HG03280 (cell line): ENCODE results near the gene SORCS3.

Experiments
- ATAC-seq: cut with Tn5 transposase; IDR thresholded peaks from one replicate; pipeline ENCODE4 v1.9.1; 2021; ENCODE audit warnings: mild to moderate bottlenecking, moderate library complexity; ENCODE audit not compliant: unreplicated experiment

Gene SORCS3

DNA sequence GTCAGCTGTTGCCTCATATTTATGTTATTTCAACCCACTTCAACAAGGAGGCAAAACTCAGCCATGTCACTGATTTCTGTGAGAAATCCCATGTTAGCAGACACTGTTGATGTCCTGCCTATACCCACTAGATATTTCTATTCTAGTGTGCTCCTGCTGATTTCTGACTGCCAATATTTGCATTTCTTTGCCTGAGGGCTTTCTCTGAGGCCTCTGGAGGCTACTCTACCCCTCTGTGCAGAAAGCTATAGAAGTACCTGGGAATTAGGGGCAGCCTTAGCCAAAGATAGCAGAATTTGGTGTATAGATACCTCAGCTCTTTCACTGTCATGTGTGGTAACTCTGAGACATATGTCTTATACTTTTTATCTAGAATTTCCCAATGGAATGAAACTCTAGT lies 348.8 kb downstream of the SORCS3 start:
- ATAC-seq = no peak

DNA sequence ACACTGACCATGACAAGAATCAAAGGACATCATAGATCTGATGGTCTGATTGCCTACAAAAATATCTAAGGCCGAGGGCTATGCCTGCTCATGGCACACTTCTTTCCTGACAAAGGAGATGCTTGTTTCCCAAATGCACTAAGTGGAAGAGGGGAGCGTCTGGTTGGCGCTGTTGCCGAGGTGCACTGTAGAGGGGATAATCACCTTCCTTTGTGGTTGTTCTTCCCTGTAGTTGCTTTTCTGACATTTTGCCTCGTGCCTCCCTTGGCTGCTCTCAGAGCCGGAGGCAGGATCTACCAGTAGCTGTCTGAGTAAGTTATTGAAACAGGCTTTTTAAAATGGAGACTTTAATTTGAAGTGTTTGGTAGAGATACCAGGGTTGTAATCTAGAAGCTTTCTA lies 352.0 kb downstream of the SORCS3 start:
- ATAC-seq = no peak

DNA sequence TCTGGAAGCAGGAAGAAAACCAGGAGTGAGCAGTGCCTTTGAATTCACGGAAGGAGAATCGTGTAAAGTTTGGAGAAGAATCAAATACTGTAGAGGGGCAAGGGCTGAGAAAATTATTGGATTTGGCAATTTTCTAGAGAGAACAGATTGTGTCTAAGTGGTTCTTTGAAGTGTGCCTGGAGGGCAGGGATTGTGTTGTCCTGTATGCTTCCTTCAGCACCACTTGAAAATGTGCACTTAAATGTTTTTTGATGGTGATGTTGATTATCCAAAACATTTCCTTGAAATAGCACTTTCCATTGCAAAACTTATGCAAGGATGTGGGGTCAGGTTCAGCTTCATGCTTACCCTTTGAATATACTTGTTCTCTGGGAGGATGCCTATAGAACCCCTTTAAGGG lies 360.2 kb downstream of the SORCS3 start:
- no peak for ATAC-seq

DNA sequence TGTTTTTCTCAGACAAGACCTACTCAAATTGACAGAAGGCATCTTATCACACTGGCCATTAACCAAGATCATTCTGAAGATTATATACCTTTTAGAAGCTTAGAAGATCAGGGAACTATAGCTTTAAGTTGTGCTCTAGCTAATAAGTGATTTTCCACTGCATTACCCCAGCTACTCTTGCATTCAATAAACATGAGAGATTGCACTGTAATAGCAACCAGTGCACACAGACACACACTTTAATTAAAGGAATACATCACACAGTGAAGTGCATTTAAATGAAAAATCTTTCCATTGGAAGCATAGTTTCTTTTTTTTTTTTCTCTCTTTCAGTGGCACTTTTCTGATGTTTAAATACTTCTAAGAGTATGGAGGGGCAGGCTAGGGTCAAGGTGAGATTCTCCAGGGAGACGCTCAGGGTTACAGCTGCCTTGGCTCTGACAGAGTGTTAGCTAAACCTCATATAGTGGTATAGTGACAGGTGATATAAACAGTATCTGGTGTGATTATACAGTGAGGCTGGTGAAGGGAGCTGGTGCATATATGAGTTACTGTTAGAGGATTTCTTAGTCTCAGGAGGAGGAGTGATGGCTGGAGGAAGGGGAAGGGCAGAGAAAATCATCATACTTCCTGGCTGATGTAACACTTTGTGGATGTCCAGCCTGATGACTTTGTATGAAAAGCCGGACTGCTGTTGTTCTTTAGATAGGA lies 369.5 kb downstream of the SORCS3 start:
- no peak for ATAC-seq

DNA sequence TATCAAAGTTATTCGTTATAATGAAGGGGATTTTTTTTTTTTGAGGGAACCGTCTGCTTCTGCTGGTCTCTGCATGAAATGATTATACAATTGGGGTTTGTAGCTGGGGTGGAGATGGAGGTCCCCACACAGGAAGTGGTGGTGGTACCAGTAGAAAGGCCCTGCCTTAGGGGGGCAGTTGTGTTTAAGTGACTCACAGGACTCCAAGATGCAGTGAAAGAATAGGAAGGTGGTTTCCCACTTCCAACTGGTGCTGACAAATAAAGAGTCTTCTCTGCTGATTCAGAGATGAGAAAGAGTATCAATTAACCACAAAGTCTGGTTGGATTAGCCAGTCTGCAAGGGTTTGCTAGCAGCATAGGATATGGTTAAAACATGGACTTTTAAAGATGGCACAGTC lies 376.0 kb downstream of the SORCS3 start:
- no peak for ATAC-seq

DNA sequence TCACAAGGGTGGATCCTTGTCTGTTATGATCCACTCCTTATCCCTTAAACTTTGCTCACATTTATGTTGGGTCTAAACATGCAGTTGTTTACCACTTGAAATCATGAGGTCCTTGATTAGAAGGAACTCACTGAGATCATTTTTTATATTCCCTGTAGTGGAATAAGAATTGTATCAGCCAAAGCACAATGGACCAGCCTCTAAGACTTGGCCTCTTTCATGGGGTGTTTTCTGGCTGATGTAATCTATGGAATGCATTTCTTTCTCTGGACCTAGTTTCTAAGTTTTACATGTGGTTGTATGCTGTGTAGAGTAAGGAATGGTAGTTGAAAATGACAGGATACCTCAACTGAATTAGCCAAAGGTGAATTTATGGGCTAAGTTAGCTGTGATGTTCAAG lies 376.6 kb downstream of the SORCS3 start:
- ATAC-seq = no peak

DNA sequence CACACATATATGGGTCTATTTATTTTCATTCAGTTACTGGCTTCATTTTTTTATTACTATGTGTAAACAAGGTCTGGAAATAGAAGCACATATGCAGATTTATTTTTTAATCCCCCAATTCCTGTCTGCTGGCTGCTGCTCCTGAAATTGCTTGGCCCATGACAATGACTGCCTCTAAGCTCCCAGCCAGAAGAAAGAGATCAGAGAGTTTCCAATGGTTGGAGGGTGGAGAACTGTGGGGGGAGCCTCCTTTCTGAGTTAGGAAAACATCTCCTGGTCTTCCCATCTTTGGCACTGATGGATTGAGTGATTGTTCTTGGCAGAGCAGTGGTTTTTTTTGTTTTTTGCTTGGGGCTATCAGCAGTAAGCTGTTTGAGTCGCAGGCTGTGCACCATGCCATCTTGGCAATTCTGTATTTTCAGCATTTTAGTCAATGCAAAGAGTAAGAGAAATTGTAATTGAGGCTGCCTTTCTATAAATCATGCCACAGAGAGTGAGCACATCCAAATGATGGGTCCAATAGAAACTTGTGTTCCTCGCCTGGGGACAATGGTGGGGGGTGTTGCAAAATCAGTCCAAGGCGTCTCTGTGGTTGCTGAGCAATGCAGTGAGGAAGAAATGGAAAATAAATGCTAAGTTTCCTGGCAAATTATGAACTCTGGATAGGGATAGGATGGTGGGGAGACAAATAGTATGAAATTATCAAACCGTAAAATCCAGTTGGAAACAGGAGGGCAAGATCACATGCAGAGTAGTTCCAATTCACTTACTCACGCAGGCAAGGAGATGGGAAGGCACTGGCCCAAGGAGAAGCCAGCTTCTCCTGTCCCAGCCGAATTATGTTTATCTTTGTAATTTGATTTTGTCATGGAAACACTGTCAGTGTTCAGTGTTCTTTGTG lies 382.4 kb downstream of the SORCS3 start:
- ATAC-seq = no peak

DNA sequence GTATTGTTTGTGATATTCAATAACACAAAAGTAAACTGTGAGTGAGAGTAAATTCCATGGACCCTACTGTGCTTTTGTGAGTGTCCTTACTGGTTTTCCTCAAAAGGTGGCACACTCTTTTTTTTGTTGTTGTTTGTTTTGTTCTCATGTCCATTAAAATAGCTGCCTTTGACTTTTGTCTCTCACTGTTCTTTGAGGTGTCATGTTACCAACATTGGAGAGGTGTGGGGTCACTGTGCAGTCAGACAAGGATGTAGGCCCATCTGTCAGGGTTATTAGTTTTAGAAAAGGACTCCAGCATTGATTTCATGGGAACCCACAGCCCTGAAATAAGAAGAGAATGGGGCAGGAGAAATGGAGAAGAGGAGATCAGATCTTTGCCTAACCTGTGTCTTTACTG lies 383.1 kb downstream of the SORCS3 start:
- ATAC-seq = no peak

DNA sequence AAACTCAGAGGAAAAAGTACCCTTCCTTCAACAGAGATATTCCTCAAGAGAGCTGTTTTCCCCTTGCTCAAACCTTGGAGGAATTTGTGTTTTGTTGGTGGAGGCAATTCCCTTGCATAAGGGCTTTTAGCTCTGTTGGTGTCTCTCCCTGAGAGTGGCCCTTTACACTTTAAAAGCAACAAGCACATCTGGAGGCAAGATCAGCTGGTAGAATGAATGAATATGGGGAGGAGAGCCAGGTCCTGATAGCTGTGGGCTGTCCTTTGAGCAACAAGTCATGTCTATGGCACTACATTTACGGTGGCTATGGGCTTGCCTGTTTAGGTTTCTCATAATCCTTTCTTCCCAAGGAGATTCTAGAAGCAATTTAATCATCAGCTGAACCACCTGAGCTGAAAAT lies 384.0 kb downstream of the SORCS3 start:
- ATAC-seq = no peak

DNA sequence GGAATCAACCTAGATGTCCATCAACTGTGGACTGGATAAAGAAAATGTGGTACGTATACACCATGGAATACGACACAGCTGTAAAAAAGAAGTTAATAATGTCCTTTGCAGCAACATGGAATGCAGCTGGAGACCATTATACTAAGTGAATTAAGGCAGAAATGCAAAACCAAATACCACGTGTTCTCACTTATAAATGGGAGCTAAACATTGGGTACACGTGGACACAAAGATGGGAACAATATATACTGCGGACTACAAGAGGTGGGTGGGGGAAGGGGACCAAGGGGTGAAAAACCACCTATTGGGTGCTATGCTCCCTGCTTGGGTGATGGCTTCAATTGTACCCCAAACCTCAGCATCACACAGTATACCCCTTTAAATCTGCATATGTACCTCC lies 385.5 kb downstream of the SORCS3 start:
- ATAC-seq = no peak

DNA sequence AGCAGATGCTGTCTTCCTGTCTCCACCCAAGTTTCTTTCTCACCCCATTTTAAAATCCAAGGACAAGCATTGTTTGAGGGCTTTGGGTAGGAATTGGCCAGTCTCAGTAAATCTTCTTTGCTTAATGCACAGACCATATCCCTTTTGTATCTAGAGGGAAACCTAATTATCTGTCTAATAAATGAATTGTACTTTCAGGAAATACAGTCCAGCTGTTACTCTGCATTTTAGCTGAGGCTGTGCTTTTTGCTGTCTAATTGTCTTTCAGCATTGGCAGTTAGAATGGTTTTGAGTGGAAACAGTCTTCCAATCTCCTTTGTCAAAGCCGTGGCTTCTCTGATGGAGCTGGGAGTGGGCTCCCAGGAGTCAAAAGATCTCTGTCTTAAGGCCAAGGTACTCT lies 388.2 kb downstream of the SORCS3 start:
- ATAC-seq = no peak

DNA sequence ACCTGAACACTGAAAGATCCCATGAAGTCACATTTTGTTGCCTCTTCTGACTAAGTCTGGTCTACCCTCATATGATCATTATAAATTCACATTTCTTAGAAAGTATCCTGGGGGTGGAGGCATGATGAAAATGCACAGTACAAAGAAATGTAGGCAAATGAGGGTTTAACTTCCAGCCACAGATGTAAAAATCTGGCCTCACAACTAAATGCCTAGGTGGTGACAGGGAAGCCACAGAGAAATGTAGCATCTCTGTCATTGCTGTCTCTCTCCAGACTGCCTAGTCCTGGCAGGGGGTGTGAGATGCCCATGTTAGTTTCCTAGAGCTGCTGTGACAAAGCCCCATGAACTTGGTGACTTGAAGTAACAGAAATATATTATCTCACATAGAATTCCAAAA lies 395.9 kb downstream of the SORCS3 start:
- no peak for ATAC-seq

DNA sequence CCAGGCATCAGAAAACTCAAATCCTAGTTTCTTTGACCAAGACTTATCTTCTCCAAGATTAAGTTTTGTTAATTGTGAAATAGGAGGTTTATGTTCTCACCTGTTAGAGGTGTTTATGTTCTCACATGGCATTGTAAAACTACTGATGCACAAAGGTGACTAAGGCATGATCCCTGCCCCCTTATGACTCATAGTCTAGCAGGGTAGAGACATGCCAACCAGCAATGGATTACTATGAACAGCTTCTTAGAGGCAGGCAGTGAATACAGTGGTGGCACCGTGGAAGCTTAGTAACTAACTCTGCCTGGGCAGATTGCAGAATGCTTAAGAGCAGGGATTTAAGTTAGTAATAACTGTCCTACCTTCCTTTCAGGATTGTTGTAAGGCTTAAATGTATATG lies 400.9 kb downstream of the SORCS3 start:
- no peak for ATAC-seq

DNA sequence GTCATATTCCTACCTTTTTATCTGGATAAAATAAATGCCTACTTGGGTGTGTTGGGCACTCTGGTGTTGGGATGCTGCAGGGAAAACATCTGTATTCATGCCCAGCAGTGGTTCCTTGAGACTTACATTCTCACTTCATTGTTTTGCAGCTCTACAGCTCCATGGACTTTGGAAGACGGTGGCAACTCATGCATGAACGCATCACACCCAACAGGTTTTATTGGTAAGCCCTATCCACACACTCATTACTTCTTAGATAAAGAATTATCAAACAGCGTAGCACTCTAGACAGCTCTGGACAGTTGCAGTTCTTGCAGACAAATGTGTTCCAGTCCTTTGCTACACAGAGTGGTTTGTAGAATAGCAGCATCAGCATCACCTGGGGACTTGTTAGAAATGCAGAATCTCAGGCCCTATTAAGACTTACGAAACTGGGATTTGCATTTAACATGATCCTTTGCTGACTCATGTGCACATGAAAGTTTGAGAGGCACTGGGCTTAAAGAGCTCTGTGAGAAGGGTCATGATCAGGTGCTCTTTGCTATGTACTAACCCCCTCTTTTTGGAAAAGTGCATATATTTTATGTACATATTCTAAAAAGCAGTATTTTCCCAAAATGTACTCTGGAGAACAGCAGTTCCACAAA lies 401.9 kb downstream of the SORCS3 start:
- ATAC-seq = no peak

DNA sequence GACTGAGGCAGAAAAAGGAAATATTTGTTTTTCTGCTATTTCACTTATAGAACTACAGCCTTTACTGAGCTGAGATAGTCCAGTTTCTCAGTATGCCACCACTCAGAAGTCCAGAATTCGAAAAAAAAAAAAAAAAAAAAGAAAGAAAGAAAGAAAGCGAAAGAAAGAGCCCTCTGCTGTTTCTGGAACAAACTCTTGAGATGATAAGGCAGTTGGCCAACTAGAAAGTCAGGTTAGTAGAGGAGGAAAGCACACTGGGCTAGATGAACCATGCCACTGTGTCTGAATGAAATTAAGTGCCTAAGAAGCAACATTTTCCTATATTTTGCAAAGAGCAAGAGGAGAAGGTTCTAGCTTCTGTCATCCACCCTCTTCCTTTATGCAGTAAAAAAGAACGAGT lies 403.8 kb downstream of the SORCS3 start:
- no peak for ATAC-seq

DNA sequence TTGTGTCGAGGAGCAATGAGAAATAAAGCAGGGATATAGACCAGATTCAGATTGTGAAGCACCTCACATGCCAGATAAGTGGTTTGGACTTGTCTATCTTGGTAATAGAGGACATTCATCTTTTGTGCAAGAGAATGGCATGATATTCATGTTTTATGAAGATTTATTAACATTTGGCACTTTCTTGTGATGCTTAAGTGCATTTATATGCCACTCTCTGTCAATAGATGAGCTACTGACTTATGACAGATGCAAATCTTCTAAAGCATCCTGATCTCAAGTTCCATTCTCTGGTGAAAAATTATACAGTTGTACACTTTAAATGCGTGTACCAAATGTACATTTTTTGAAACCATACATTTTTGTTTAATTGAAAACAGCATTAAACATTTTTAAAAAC lies 415.3 kb downstream of the SORCS3 start:
- no peak for ATAC-seq

DNA sequence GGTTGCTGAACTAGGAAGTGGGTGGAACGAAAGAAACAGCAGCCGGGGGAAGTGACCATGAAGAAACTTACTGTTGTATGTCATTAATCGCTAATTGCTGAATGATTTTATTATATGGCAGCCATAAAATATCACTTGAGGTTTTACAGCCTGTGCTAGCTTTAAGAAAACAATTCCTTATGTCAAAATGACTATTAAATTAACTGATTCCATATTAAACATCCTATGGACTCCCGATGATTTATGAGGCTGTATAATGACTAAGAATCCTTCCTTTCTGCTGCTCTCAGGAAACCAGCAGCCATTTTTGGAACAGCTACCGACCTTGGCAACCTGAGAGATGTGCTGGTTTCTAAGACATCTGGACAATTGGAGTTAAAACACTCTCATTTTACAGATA lies 421.9 kb downstream of the SORCS3 start:
- no peak for ATAC-seq

DNA sequence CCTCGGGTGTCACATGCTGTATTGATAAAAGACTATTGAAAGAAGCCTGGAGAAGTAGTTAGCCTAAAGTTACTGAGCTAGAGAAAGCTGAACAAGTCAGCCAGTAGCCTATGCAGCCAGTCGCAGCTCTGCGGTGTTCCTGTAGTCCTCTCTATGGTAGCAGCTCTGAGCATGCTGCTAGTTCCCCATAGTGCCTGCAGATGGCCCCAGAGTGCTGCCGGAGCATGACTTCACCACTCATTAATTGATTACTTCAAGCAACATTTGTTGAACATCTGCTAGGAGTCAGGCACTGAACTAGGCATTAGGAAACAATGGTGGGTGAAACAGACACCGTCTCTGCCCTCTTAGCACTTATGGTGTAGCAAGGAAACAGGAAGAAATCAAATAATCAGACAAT lies 422.7 kb downstream of the SORCS3 start:
- no peak for ATAC-seq

DNA sequence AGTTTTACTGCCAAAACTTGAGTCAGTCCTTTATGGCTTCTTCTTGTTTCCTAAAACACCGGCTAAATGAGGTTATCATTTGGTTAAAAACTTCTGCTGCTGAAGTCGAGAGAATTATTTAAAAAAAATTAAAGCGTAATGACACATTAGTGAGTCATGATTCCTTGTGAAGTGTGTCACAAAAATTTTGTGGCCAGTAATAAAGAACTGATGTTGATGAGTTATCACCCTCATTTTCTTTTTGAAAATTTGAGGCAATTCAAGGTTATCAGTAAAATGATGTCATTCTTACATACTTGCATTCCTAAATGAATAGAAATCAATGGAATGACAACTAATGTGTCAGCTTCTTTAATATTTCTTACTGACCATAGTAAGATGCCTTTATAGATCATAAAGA lies 427.4 kb downstream of the SORCS3 start:
- no peak for ATAC-seq

DNA sequence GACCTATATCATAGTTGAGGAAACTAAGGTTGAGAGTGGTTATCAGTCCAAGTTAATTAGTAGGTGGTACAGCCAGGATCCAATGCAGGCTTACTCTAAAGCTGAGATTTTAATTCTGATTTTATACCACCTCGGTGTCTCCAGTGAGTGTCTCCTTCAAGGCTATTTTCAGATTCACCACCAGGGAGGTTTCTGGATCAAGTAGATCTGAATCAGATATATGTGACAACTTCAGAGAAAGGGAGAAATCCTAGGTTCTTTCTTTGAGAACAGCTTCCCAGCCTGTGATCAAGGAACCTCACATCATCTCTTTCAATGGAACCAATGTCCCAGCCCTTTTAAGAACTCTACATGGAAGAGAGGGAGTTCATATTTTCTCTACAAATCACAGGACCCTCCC lies 429.2 kb downstream of the SORCS3 start:
- ATAC-seq = no peak

DNA sequence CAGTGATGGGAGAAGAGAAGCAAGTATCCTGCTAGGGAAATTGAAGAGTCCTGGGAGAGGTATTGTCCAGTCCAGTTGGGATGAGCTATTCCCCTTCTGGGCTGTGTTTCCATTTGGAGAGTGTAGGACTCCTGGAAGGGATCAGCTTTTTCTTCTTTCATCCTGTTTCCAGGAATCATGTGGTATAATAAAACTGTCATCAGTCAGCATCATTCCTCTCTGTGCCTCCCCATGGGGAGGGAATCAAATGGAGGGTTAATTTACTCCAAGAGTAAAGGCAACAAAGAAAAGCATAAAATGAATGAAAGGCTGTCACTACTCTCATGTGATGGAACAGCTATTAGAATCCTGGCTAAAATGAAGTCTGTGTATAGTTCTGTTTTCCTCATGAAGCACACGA lies 429.9 kb downstream of the SORCS3 start:
- no peak for ATAC-seq

DNA sequence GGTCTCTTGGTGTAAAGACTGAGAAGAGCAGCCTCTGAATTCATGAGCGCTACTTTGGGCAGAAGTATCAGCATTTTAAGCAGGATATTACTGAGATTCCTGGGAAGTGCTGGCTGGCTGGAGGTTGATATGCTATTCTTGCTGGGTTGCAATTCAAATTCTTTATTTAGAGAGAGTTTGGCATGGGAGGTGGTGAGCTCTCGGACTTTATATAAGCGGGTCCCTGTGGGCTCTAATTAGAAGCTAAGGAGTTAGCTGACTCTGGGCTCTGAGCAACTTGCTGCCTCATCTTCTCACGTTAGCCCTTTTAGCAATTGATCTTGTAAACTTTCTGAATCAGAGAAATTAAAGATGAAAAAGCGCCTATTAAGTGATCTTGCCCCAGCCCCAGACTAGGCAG lies 430.9 kb downstream of the SORCS3 start:
- ATAC-seq = no peak
